Measurements from ENCODE around the gene CLDN6.

Gene CLDN6

GRCh38 chr16:3026003-3026378, 8.0 kb upstream of the CLDN6 start:
- H3K9ac ChIP-seq (ENCODE audit: low read depth, low read length), result no peak overlapping the region
- peaks cover 23% of the 10 kb centered on the region for H3K36me3 ChIP-seq (ENCODE audit: control insufficient read depth, insufficient read depth, low read length)
- H3K4me1 ChIP-seq (ENCODE audit: control insufficient read depth, insufficient read depth, low read length), result peaks cover 19% of the 10 kb centered on the region
- no peaks in the 10 kb centered on the region for H3K9me3 ChIP-seq (ENCODE audit: control insufficient read depth, insufficient read depth, low read length)
- H3K27ac ChIP-seq (ENCODE audit: low read depth, low read length), result no peak overlapping the region
- peaks cover 4% of the 10 kb centered on the region for H3K27me3 ChIP-seq (ENCODE audit: control insufficient read depth, insufficient read depth, low read length)
- no peak overlapping the region for H3K4me3 ChIP-seq (ENCODE audit: low read depth, low read length)

- peaks cover 19% of the 10 kb centered on the region for H3K4me1 ChIP-seq (ENCODE audit: control insufficient read depth, insufficient read depth, low read length)
- no peaks in the 10 kb centered on the region for H3K9me3 ChIP-seq (ENCODE audit: control insufficient read depth, insufficient read depth, low read length)
- H3K27ac ChIP-seq (ENCODE audit: low read depth, low read length), result no peak overlapping the region
- peaks cover 23% of the 10 kb centered on the region for H3K36me3 ChIP-seq (ENCODE audit: control insufficient read depth, insufficient read depth, low read length)
- no peak overlapping the region for H3K4me3 ChIP-seq (ENCODE audit: low read depth, low read length)
- H3K9ac ChIP-seq (ENCODE audit: low read depth, low read length), result no peak overlapping the region
- H3K27me3 ChIP-seq (ENCODE audit: control insufficient read depth, insufficient read depth, low read length), result peaks cover 4% of the 10 kb centered on the region
Observed at GRCh38 chr16:3025032-3026002, 7.3 kb upstream of the CLDN6 start.

GRCh38 chr16:3023669-3024478, 5.9 kb upstream of the CLDN6 start, which contains the start of the genes HCFC1R1 and THOC6:
TSS of gene HCFC1R1 (minus strand) at chr16:3023942. CDS start at chr16:3023941, 1 bp downstream.
TSS of gene THOC6 (plus strand) at chr16:3024035. CDS start at chr16:3024327, 292 bp downstream.
- Histone ChIP-seq H3K9ac (ENCODE audit: low read depth, low read length) (peak within 1 kb of the TSS; percentile 86), H3K27ac (ENCODE audit: low read depth, low read length) (peak within 1 kb of the TSS; percentile 100), H3K9me3 (ENCODE audit: control insufficient read depth, insufficient read depth, low read length) (no peaks in the 10 kb centered on the region), H3K36me3 (ENCODE audit: control insufficient read depth, insufficient read depth, low read length) (peaks cover 23% of the 10 kb centered on the region), H3K4me1 (ENCODE audit: control insufficient read depth, insufficient read depth, low read length) (peaks cover 19% of the 10 kb centered on the region), H3K27me3 (ENCODE audit: control insufficient read depth, insufficient read depth, low read length) (no peaks in the 10 kb centered on the region), H3K4me3 (ENCODE audit: low read depth, low read length) (peak within 1 kb of the TSS; percentile 98)

GRCh38 chr16:3023415-3023668, 5.4 kb upstream of the CLDN6 start:
- peak overlapping the region; percentile 86 for H3K9ac ChIP-seq (ENCODE audit: low read depth, low read length)
- H3K4me3 ChIP-seq (ENCODE audit: low read depth, low read length), result peak overlapping the region; percentile 98
- H3K27ac ChIP-seq (ENCODE audit: low read depth, low read length), result peak overlapping the region; percentile 100
- no peaks in the 10 kb centered on the region for H3K9me3 ChIP-seq (ENCODE audit: control insufficient read depth, insufficient read depth, low read length)
- H3K4me1 ChIP-seq (ENCODE audit: control insufficient read depth, insufficient read depth, low read length), result peaks cover 20% of the 10 kb centered on the region
- no peaks in the 10 kb centered on the region for H3K27me3 ChIP-seq (ENCODE audit: control insufficient read depth, insufficient read depth, low read length)
- peaks cover 23% of the 10 kb centered on the region for H3K36me3 ChIP-seq (ENCODE audit: control insufficient read depth, insufficient read depth, low read length)

GRCh38 chr16:3022684-3023414, 4.9 kb upstream of the CLDN6 start:
- H3K36me3 ChIP-seq (ENCODE audit: control insufficient read depth, insufficient read depth, low read length), result peaks cover 23% of the 10 kb centered on the region
- peak overlapping the region; percentile 100 for H3K27ac ChIP-seq (ENCODE audit: low read depth, low read length)
- H3K9me3 ChIP-seq (ENCODE audit: control insufficient read depth, insufficient read depth, low read length), result no peaks in the 10 kb centered on the region
- peaks cover 20% of the 10 kb centered on the region for H3K4me1 ChIP-seq (ENCODE audit: control insufficient read depth, insufficient read depth, low read length)
- peak overlapping the region; percentile 98 for H3K4me3 ChIP-seq (ENCODE audit: low read depth, low read length)
- no peaks in the 10 kb centered on the region for H3K27me3 ChIP-seq (ENCODE audit: control insufficient read depth, insufficient read depth, low read length)
- peak overlapping the region; percentile 86 for H3K9ac ChIP-seq (ENCODE audit: low read depth, low read length)

- peak overlapping the region; percentile 98 for H3K4me3 ChIP-seq (ENCODE audit: low read depth, low read length)
- peaks cover 20% of the 10 kb centered on the region for H3K36me3 ChIP-seq (ENCODE audit: control insufficient read depth, insufficient read depth, low read length)
- no peaks in the 10 kb centered on the region for H3K27me3 ChIP-seq (ENCODE audit: control insufficient read depth, insufficient read depth, low read length)
Observed at GRCh38 chr16:3022208-3022683, 4.3 kb upstream of the CLDN6 start.

GRCh38 chr16:3021449-3022207, 3.6 kb upstream of the CLDN6 start:
- H3K4me1 ChIP-seq (ENCODE audit: control insufficient read depth, insufficient read depth, low read length), result peaks cover 16% of the 10 kb centered on the region
- H3K36me3 ChIP-seq (ENCODE audit: control insufficient read depth, insufficient read depth, low read length), result peaks cover 14% of the 10 kb centered on the region
- peak overlapping the region; percentile 100 for H3K27ac ChIP-seq (ENCODE audit: low read depth, low read length)
- peak overlapping the region; percentile 98 for H3K4me3 ChIP-seq (ENCODE audit: low read depth, low read length)
- H3K27me3 ChIP-seq (ENCODE audit: control insufficient read depth, insufficient read depth, low read length), result no peaks in the 10 kb centered on the region
- peak overlapping the region; percentile 75 for H3K9ac ChIP-seq (ENCODE audit: low read depth, low read length)
- no peaks in the 10 kb centered on the region for H3K9me3 ChIP-seq (ENCODE audit: control insufficient read depth, insufficient read depth, low read length)

More at GRCh38 chr16:3022208-3022683, 4.3 kb upstream of the CLDN6 start:
- H3K27ac ChIP-seq (ENCODE audit: low read depth, low read length), result peak overlapping the region; percentile 100
- no peaks in the 10 kb centered on the region for H3K9me3 ChIP-seq (ENCODE audit: control insufficient read depth, insufficient read depth, low read length)
- H3K9ac ChIP-seq (ENCODE audit: low read depth, low read length), result peak overlapping the region; percentile 86
- H3K4me1 ChIP-seq (ENCODE audit: control insufficient read depth, insufficient read depth, low read length), result peaks cover 16% of the 10 kb centered on the region

- Histone ChIP-seq H3K9me3 (ENCODE audit: control insufficient read depth, insufficient read depth, low read length) (no peaks in the 10 kb centered on the region), H3K9ac (ENCODE audit: low read depth, low read length) (peak overlapping the region; percentile 97), H3K36me3 (ENCODE audit: control insufficient read depth, insufficient read depth, low read length) (peaks cover 12% of the 10 kb centered on the region), H3K4me1 (ENCODE audit: control insufficient read depth, insufficient read depth, low read length) (peaks cover 21% of the 10 kb centered on the region), H3K27ac (ENCODE audit: low read depth, low read length) (peak overlapping the region; percentile 100), H3K4me3 (ENCODE audit: low read depth, low read length) (peak overlapping the region; percentile 98), H3K27me3 (ENCODE audit: control insufficient read depth, insufficient read depth, low read length) (no peaks in the 10 kb centered on the region)
Observed at GRCh38 chr16:3020604-3021448, 2.8 kb upstream of the CLDN6 start.

GRCh38 chr16:3020247-3020603, 2.2 kb upstream of the CLDN6 start, which contains the start of gene TNFRSF12A:
TSS of gene TNFRSF12A (plus strand) at chr16:3020368. CDS start at chr16:3020398, 30 bp downstream.
- no peaks in the 10 kb centered on the region for H3K9me3 ChIP-seq (ENCODE audit: control insufficient read depth, insufficient read depth, low read length)
- H3K27ac ChIP-seq (ENCODE audit: low read depth, low read length), result peak within 1 kb of the TSS; percentile 100
- H3K4me1 ChIP-seq (ENCODE audit: control insufficient read depth, insufficient read depth, low read length), result peaks cover 24% of the 10 kb centered on the region
- no peaks in the 10 kb centered on the region for H3K27me3 ChIP-seq (ENCODE audit: control insufficient read depth, insufficient read depth, low read length)
- H3K9ac ChIP-seq (ENCODE audit: low read depth, low read length), result peak within 1 kb of the TSS; percentile 97
- H3K4me3 ChIP-seq (ENCODE audit: low read depth, low read length), result peak within 1 kb of the TSS; percentile 98
- peaks cover 14% of the 10 kb centered on the region for H3K36me3 ChIP-seq (ENCODE audit: control insufficient read depth, insufficient read depth, low read length)
